ENCODE results near the gene NUP210L. TPM values are rescaled to one million over a fixed set of nuclear protein-coding genes. Genes with fewer than 3 reads are reported as not detected.

Gene NUP210L
- total and polyA plus RNA-seq, 2 donors (not counting 3 experiments of a cell fraction or from before 2014, with no cell fraction given) = 0.01 to 0.07 TPM

GRCh38 chr1:154091706-154092105, 63.2 kb downstream of the NUP210L start:
- TF ChIP-seq GATA2 (IDR thresholded peaks at IDR 0.05; ENCODE audit: insufficient read depth, insufficient read length, low read depth, low read length) (no peak), POLR2AphosphoS5 (IDR thresholded peaks at IDR 0.05; ENCODE audit: insufficient read depth, low read depth, low read length) (no peak), FOS (IDR thresholded peaks at IDR 0.05; ENCODE audit: borderline replicate concordance, insufficient read depth, low read length) (no peak), MYC (IDR thresholded peaks at IDR 0.05; ENCODE audit: low read depth, low read length) (no peak), JUN (IDR thresholded peaks at IDR 0.05; ENCODE audit: borderline replicate concordance, insufficient read depth, insufficient read length, low read depth) (no peak), POLR2A (IDR thresholded peaks at IDR 0.05; ENCODE audit: low read depth, low read length) (no peak)
- TF ChIP-seq, protein P1, sequence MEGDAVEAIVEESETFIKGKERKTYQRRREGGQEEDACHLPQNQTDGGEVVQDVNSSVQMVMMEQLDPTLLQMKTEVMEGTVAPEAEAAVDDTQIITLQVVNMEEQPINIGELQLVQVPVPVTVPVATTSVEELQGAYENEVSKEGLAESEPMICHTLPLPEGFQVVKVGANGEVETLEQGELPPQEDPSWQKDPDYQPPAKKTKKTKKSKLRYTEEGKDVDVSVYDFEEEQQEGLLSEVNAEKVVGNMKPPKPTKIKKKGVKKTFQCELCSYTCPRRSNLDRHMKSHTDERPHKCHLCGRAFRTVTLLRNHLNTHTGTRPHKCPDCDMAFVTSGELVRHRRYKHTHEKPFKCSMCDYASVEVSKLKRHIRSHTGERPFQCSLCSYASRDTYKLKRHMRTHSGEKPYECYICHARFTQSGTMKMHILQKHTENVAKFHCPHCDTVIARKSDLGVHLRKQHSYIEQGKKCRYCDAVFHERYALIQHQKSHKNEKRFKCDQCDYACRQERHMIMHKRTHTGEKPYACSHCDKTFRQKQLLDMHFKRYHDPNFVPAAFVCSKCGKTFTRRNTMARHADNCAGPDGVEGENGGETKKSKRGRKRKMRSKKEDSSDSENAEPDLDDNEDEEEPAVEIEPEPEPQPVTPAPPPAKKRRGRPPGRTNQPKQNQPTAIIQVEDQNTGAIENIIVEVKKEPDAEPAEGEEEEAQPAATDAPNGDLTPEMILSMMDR (IDR thresholded peaks at IDR 0.05; ENCODE audit: extremely low read depth in 1 of 2, insufficient read depth in 1 of 2, low read depth in 1 of 2, low read length in 2 of 2) = no peak
- TF ChIP-seq, protein P2, sequence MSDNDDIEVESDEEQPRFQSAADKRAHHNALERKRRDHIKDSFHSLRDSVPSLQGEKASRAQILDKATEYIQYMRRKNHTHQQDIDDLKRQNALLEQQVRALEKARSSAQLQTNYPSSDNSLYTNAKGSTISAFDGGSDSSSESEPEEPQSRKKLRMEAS (IDR thresholded peaks at IDR 0.05; ENCODE audit: insufficient read depth, insufficient read length) = no peak
- dilution Hi-C loops (cut with MboI; ENCODE audit: extremely low pct_ligation_motif_present, low sequenced_read_pairs) (no loop called here), intact Hi-C loops (cut with micrococcal nuclease) (no loop called here)
- FAIRE-seq (no peak), DNase-seq (ENCODE audit: low read depth, low spot score) (no peak)
- Histone ChIP-seq H4K20me1 (replicated peaks; ENCODE audit: control insufficient read depth, extremely low read depth, insufficient read depth, low read length) (no peaks in the 10 kb centered on the region), H3K79me2 (ENCODE audit: control insufficient read depth, insufficient read depth, low read length) (no peaks in the 10 kb centered on the region), H3K4me1 (ENCODE audit: control insufficient read depth, extremely low read depth, insufficient read depth, low read length) (no peaks in the 10 kb centered on the region), H2AFZ (ENCODE audit: low read depth, low read length) (no peak overlapping the region), H3K4me3 (replicated peaks in 1 of 3; ENCODE audit: insufficient read depth in 1 of 3, low read depth in 1 of 3, low read length in 3 of 3) (no peak overlapping the region), H3K9me3 (replicated peaks; ENCODE audit: control insufficient read depth, insufficient read depth, low read length) (no peaks in the 10 kb centered on the region), H3K27ac (ENCODE audit: insufficient read depth, low read depth, low read length) (no peak overlapping the region), H3K9ac (replicated peaks; ENCODE audit: extremely low read depth, insufficient read depth, low read length) (no peak overlapping the region), H3K27me3 (ENCODE audit: control insufficient read depth in 2 of 2, insufficient read depth in 2 of 2, low read length in 2 of 2) (peaks cover 0 to 5% of the 10 kb centered on the region in 2 experiments), H3K36me3 (ENCODE audit: control insufficient read depth in 2 of 2, extremely low read depth in 1 of 2, insufficient read depth in 2 of 2, low read length in 2 of 2) (no peaks in the 10 kb centered on the region), H3K9me1 (replicated peaks; ENCODE audit: control insufficient read depth, extremely low read depth, insufficient read depth, low read length) (no peaks in the 10 kb centered on the region), H3K4me2 (ENCODE audit: insufficient read depth, low read length) (no peak overlapping the region)
- BruUV-seq (replicated peaks) = no TSS peak
- CTCF ChIA-PET = interaction anchor here (0.8 to 0.9 kb wide), 2 partner anchors 11 to 31 kb away, joined by 3 read pairs; no protein-coding TSS in a partner anchor
- POLR2A ChIA-PET = no interaction called here

Measured in endothelial cell of umbilical vein (primary cell).